Smooth muscle cell (in vitro differentiated cells): Measurements from ENCODE around the gene GSTO2. TPM values are rescaled to one million over a fixed set of nuclear protein-coding genes. Genes with fewer than 3 reads are reported as not detected.

ENCODE experiments used
- DNase-seq: peaks from one replicate; lab custom pipeline; 2025; ENCODE audit not compliant: unreplicated experiment; lab: John Stamatoyannopoulos, UW
- H2AFZ ChIP-seq: fragments of 200-600 bp; sonication (generic); 2 replicates; pipeline ENCODE4 v1.6.0; 2016; ENCODE audit warnings: antibody characterized with exemption, low read depth, mild to moderate bottlenecking
- H3F3A ChIP-seq: fragments of 200-600 bp; sonication (generic); 2 replicates; pipeline ENCODE4 v1.6.0; 2017; ENCODE audit warnings: antibody characterized with exemption, low read depth
- H3K27ac ChIP-seq: fragments of 200-600 bp; sonication (generic); 2 replicates; pipeline ENCODE4 v1.5.1; 2016; ENCODE audit warnings: low read depth, mild to moderate bottlenecking
- H3K27me3 ChIP-seq: fragments of 200-600 bp; sonication (generic); 2 replicates; pipeline ENCODE4 v1.6.1; 2016; ENCODE audit warnings: low read depth, mild to moderate bottlenecking
- H3K36me3 ChIP-seq: fragments of 200-600 bp; sonication (generic); 2 replicates; pipeline ENCODE4 v1.5.1; 2016; ENCODE audit warnings: low read depth
- H3K4me1 ChIP-seq: fragments of 200-600 bp; sonication (generic); 2 replicates; pipeline ENCODE4 v1.5.1; 2016; ENCODE audit warnings: low read depth
- H3K4me2 ChIP-seq: fragments of 200-600 bp; sonication (generic); 2 replicates; pipeline ENCODE4 v1.6.0; 2016; ENCODE audit warnings: mild to moderate bottlenecking
- H3K4me3 ChIP-seq: fragments of 200-600 bp; sonication (generic); 2 replicates; pipeline ENCODE4 v1.5.1; 2016; ENCODE audit warnings: mild to moderate bottlenecking
- H3K79me2 ChIP-seq: fragments of 200-600 bp; sonication (generic); 2 replicates; pipeline ENCODE4 v1.6.0; 2016; ENCODE audit warnings: low read depth, mild to moderate bottlenecking
- H3K9ac ChIP-seq: fragments of 200-600 bp; sonication (generic); 2 replicates; pipeline ENCODE4 v1.6.0; 2016; ENCODE audit warnings: low read depth
- H3K9me3 ChIP-seq: fragments of 200-600 bp; sonication (generic); replicated peaks from 2 replicates; pipeline ENCODE4 v1.5.1; 2016; ENCODE audit warnings: low read depth
- H4K20me1 ChIP-seq: fragments of 200-600 bp; sonication (generic); 2 replicates; pipeline ENCODE4 v1.6.0; 2016; ENCODE audit warnings: low read depth
- CTCF ChIP-seq: fragments of 200-600 bp; sonication (generic); IDR thresholded peaks from 2 replicates; pipeline ENCODE4 v1.5.1; 2017; ENCODE audit warnings: borderline replicate concordance, mild to moderate bottlenecking, antibody characterized with exemption; ENCODE audit not compliant: insufficient read depth, poor library complexity, severe bottlenecking
- WGBS: methylation state at CpG from one replicate; pipeline ENCODE4 v1.1.7; 2016; ENCODE audit warnings: low lambda C conversion rate; 5-methylcytosine and 5-hydroxymethylcytosine counted together
- microRNA-seq: library from miRNA; unstranded; fragments of <30 nt; microRNA quantifications from one replicate; pipeline ENCODE4, GENCODE V29; 2016; ENCODE audit warnings: borderline number of aligned reads
- polyA plus RNA-seq: library from polyadenylated mRNA; unstranded; fragments of >200 nt; fragmentation: Nextera tagmentation; extraction: Ambion mirVana; gene quantifications from 2 replicates; pipeline ENCODE4 v1.2.1, GENCODE V29; 2016
- small RNA-seq: library from RNA; depleted of rRNA; stranded (forward); fragments of <200 nt; gene quantifications from one replicate; pipeline ENCODE3, GENCODE V24; 2014
- total RNA-seq: library from RNA; depleted of rRNA; stranded (reverse); fragments of >200 nt; gene quantifications from 2 replicates; pipeline ENCODE4 v1.2.3, GENCODE V29; 2014

GSTO2 gene
- total and polyA plus RNA-seq, 2 experiments from 2014 or later: 2.1 to 3.7 TPM

GRCh38 chr10:104353325-104354048 lies 84.5 kb downstream of the GSTO2 start, which contains the start of gene CFAP58:
Gene CFAP58, plus strand, starts transcription at chr10:104353833. Its CDS starts 65 bp downstream, at chr10:104353898.
- Histone ChIP-seq H3K4me2 (peak within 1 kb of the TSS; percentile 87), H3K9me3 (no peaks in the 10 kb centered on the region), H3K4me1 (no peaks in the 10 kb centered on the region), H3K36me3 (no peaks in the 10 kb centered on the region), H3K27me3 (no peaks in the 10 kb centered on the region), H3K4me3 (peak within 1 kb of the TSS; percentile 56), H3K9ac (peak within 1 kb of the TSS; percentile 2), H3F3A (peaks cover 13% of the 10 kb centered on the region), H3K79me2 (no peaks in the 10 kb centered on the region), H2AFZ (peak within 1 kb of the TSS; percentile 87), H3K27ac (no peak within 1 kb of the TSS), H4K20me1 (no peaks in the 10 kb centered on the region)
- DNase-seq: peak; percentile 79
- TF ChIP-seq CTCF: peak; percentile 71
- 9% methylated on average over 42 of the region's 43 CpGs for WGBS

Small RNAs within 50 kb of the gene (microRNA-seq; reads per million reads assigned to microRNA genes)
- gene MIR4482: not detected

Small RNAs within 50 kb of the gene (small RNA-seq; reads per million reads assigned to genes)
- 0.13 reads per million for gene MIR4482

Other genes starting within 250 kb of the GSTO2 start
- gene COL17A1, start 183.3 kb upstream of the GSTO2 start, total RNA-seq: 140 and 150 TPM in 2 replicates
- gene COL17A1, start 183.3 kb upstream of the GSTO2 start, polyA plus RNA-seq: 31.5 and 167 TPM in 2 replicates
- 4.1 and 5.3 TPM in 2 replicates for gene SFR1, start 147.0 kb upstream of the GSTO2 start, total RNA-seq
- 4.7 and 5.3 TPM in 2 replicates for gene SFR1, start 147.0 kb upstream of the GSTO2 start, polyA plus RNA-seq
- 0.04 and 0.49 TPM in 2 replicates for gene CFAP43, start 36.8 kb upstream of the GSTO2 start, total RNA-seq
- 0.50 and 0.63 TPM in 2 replicates for gene CFAP43, start 36.8 kb upstream of the GSTO2 start, polyA plus RNA-seq
- 293 and 297 TPM in 2 replicates for gene GSTO1, start 14.3 kb upstream of the GSTO2 start, total RNA-seq
- gene GSTO1, start 14.3 kb upstream of the GSTO2 start, polyA plus RNA-seq: 407 and 440 TPM in 2 replicates
- 26.5 and 33.6 TPM in 2 replicates for gene ITPRIP, start 69.3 kb downstream of the GSTO2 start, total RNA-seq
- gene ITPRIP, start 69.3 kb downstream of the GSTO2 start, polyA plus RNA-seq: 44.5 and 59.3 TPM in 2 replicates
- gene CFAP58, start 84.6 kb downstream of the GSTO2 start, total RNA-seq: 0.04 and 0.54 TPM in 2 replicates
- 0.39 and 0.73 TPM in 2 replicates for gene CFAP58, start 84.6 kb downstream of the GSTO2 start, polyA plus RNA-seq